Stomach (tissue), 4 donors: ENCODE data around the gene MEAK7.

Source experiments
- CTCF ChIP-seq, 7 experiments: fragments of 450-650 bp in 4 of 7; fragments of 200-600 bp in 3 of 7; sonication (generic) in 3 of 7; IDR thresholded peaks; one replicate each; pipeline ENCODE4 v1.5.1; 2016 to 2019; ENCODE audit warnings: antibody characterized with exemption in 7 of 7, control low read depth in 2 of 7, mild to moderate bottlenecking in 1 of 7
- POLR2AphosphoS5 ChIP-seq, 3 donors: sonication (generic); formaldehyde crosslinking; IDR thresholded peaks; one replicate each; pipeline ENCODE4 v1.6.1; 2016; ENCODE audit warnings: antibody characterized with exemption in 3 of 3

DNA sequence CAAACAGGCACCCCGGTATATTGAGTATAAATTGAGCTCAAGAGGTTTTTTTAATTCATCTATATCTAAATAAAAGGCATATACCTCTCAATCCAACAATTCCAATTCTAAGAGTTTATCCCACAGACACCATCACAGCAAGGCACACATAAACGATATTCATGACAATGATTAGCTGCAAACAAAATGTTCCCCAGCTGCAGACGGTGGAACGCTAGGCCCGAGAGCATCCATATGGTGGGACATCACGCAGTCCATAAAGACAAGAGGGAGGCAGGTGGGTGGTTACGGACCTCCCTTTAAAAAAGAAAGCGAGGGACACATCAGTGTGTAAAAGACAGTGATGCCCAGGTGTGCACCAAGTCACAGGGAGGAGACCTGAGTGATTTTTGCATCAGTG is 28.1 kb downstream of the MEAK7 start:
- no peak for TF ChIP-seq POLR2AphosphoS5 (IDR thresholded peaks at IDR 0.05)
- TF ChIP-seq CTCF (IDR thresholded peaks at IDR 0.05): no peak
